ENCODE data around the gene DDA1.

DNA sequence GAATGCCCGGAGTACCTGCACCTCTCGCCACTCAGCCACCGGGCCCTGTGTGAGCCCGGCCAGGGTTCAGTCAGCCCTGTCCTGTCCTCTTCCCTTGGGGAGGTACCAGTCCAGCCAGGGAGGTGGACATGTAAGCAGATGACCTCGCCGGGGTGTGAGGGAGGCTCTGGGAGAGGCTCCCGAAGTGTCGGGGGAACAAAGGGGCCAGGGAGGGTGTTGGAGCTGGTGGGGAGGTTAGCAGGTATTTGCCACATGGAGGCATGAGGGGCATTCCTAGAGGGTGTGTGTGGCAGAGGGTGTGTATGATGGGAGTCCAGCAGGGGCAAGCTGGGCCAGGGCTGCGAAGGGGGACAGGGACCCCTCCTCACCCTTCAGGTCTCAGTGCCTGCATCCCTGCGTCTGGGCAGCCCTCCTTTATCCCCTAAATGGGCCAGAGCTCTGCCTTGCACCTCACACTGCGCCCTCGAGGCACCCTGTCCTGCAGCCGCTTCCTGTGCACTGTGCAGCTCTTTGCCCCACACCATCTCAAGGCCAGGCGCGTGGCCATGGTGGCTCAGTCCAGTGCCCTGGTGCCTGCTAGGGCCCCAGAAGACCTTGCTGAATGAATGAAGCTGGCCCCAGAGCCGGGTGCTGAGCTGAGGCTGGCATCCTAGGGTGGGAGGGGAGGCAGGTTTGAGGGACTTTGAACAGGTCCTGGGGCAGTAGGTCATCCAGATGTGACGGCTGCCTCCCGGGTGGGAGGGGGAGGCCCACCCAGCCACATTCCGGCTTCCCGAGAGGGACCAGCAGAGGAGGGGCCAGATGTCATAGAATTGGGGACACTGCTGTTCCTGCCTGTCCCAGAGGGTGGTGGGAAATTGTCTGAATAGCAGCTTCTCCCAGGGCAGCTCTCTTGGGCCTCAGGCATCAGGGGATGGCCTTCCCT, 3.1 kb downstream of the DDA1 start:
- TF ChIP-seq, protein P1, sequence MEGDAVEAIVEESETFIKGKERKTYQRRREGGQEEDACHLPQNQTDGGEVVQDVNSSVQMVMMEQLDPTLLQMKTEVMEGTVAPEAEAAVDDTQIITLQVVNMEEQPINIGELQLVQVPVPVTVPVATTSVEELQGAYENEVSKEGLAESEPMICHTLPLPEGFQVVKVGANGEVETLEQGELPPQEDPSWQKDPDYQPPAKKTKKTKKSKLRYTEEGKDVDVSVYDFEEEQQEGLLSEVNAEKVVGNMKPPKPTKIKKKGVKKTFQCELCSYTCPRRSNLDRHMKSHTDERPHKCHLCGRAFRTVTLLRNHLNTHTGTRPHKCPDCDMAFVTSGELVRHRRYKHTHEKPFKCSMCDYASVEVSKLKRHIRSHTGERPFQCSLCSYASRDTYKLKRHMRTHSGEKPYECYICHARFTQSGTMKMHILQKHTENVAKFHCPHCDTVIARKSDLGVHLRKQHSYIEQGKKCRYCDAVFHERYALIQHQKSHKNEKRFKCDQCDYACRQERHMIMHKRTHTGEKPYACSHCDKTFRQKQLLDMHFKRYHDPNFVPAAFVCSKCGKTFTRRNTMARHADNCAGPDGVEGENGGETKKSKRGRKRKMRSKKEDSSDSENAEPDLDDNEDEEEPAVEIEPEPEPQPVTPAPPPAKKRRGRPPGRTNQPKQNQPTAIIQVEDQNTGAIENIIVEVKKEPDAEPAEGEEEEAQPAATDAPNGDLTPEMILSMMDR (IDR thresholded peaks at IDR 0.05): no peak
- no peak for TF ChIP-seq POLR2AphosphoS5 (IDR thresholded peaks at IDR 0.05)
